Loucy (cell line): ENCODE measurements around the gene POLR3B.

Experiments used
- H2AFZ ChIP-seq: fragments of 200-600 bp; sonication (generic); 2 replicates; pipeline ENCODE4 v1.6.0; 2016; ENCODE audit warnings: antibody characterized with exemption, mild to moderate bottlenecking, low read length, moderate library complexity
- H3F3A ChIP-seq: fragments of 200-600 bp; 2 replicates; pipeline ENCODE4 v1.6.0; 2016; ENCODE audit warnings: antibody characterized with exemption, low read depth, mild to moderate bottlenecking
- H3K27me3 ChIP-seq: fragments of 200-600 bp; sonication (generic); 2 replicates; pipeline ENCODE4 v1.6.1; 2014; ENCODE audit warnings: low read length, mild to moderate bottlenecking; ENCODE audit not compliant: insufficient read depth, poor library complexity, severe bottlenecking
- H3K36me3 ChIP-seq: fragments of 200-600 bp; sonication (generic); 2 replicates; pipeline ENCODE4 v1.6.1; 2016; ENCODE audit warnings: low read length; ENCODE audit not compliant: insufficient read depth
- H3K4me1 ChIP-seq: fragments of 200-600 bp; sonication (generic); 2 replicates; pipeline ENCODE4 v1.5.1; 2014; ENCODE audit warnings: low read length, mild to moderate bottlenecking; ENCODE audit not compliant: insufficient read depth, poor library complexity, severe bottlenecking
- H3K4me2 ChIP-seq: fragments of 200-600 bp; sonication (generic); 2 replicates; pipeline ENCODE4 v1.6.0; 2014; ENCODE audit warnings: antibody characterized with exemption, low read length, low read depth, mild to moderate bottlenecking; ENCODE audit not compliant: poor library complexity, severe bottlenecking
- H3K4me3 ChIP-seq: fragments of 200-600 bp; sonication (generic); 2 replicates; pipeline ENCODE4 v1.5.1; 2014; ENCODE audit warnings: low read length, mild to moderate bottlenecking, mixed read lengths; ENCODE audit not compliant: poor library complexity, severe bottlenecking
- H3K79me2 ChIP-seq: fragments of 200-600 bp; sonication (generic); 2 replicates; pipeline ENCODE4 v1.6.1; 2014; ENCODE audit warnings: low read length; ENCODE audit not compliant: insufficient read depth
- H3K9ac ChIP-seq: fragments of 200-600 bp; sonication (generic); 2 replicates; pipeline ENCODE4 v1.6.0; 2014; ENCODE audit warnings: mild to moderate bottlenecking, low read depth, low read length, moderate library complexity; ENCODE audit not compliant: poor library complexity, severe bottlenecking
- H3K9me2 ChIP-seq: fragments of 200-600 bp; sonication (generic); replicated peaks from 2 replicates; pipeline ENCODE4 v1.6.1; 2016; ENCODE audit warnings: low read depth, low read length, mixed read lengths
- H3K9me3 ChIP-seq: fragments of 200-600 bp; sonication (generic); 2 replicates; pipeline ENCODE4 v1.6.1; 2014; ENCODE audit warnings: mild to moderate bottlenecking, antibody characterized with exemption, low read length, low read depth; ENCODE audit not compliant: insufficient read depth
- H4K20me1 ChIP-seq: fragments of 200-600 bp; sonication (generic); 2 replicates; pipeline ENCODE4 v1.6.0; 2014; ENCODE audit warnings: antibody characterized with exemption, low read length, mild to moderate bottlenecking; ENCODE audit not compliant: insufficient read depth, poor library complexity, severe bottlenecking
- CTCF ChIP-seq: fragments of 200-600 bp; sonication (generic); conservative IDR thresholded peaks from 2 replicates; pipeline ENCODE4 v1.5.1; 2014; ENCODE audit warnings: mild to moderate bottlenecking, antibody characterized with exemption, low read length
- EZH2phosphoT487 ChIP-seq: fragments of 200-600 bp; IDR thresholded peaks from 2 replicates; pipeline ENCODE4 v1.6.1; 2018; ENCODE audit warnings: antibody characterized with exemption, mild to moderate bottlenecking, moderate library complexity, borderline replicate concordance

POLR3B gene

GRCh38 chr12:106342397-106343213 lies 14.9 kb upstream of the POLR3B start:
- no peak overlapping the region for H3K9ac ChIP-seq
- no peaks in the 10 kb centered on the region for H3K9me3 ChIP-seq
- no peaks in the 10 kb centered on the region for H3K9me2 ChIP-seq
- H3K36me3 ChIP-seq: no peaks in the 10 kb centered on the region
- no peak overlapping the region for H2AFZ ChIP-seq
- no peaks in the 10 kb centered on the region for H3F3A ChIP-seq
- no peaks in the 10 kb centered on the region for H3K4me1 ChIP-seq
- H3K4me3 ChIP-seq: no peak overlapping the region
- no peaks in the 10 kb centered on the region for H3K79me2 ChIP-seq
- no peak for TF ChIP-seq EZH2phosphoT487
- TF ChIP-seq CTCF: no peak
- H3K27me3 ChIP-seq: no peaks in the 10 kb centered on the region
- H3K4me2 ChIP-seq: no peak overlapping the region
- no peaks in the 10 kb centered on the region for H4K20me1 ChIP-seq

- Histone ChIP-seq H3K4me3 (no peak overlapping the region), H3K9ac (no peak overlapping the region)
Measured at GRCh38 chr12:106343214-106343528, 14.4 kb upstream of the POLR3B start.

GRCh38 chr12:106344131-106344530 lies 13.4 kb upstream of the POLR3B start:
- Histone ChIP-seq H3K4me3 (no peak overlapping the region), H2AFZ (no peak overlapping the region), H3K4me2 (no peak overlapping the region), H4K20me1 (no peaks in the 10 kb centered on the region), H3K9me2 (no peaks in the 10 kb centered on the region), H3K9me3 (no peaks in the 10 kb centered on the region), H3K4me1 (no peaks in the 10 kb centered on the region), H3F3A (no peaks in the 10 kb centered on the region), H3K36me3 (no peaks in the 10 kb centered on the region), H3K9ac (no peak overlapping the region), H3K79me2 (no peaks in the 10 kb centered on the region), H3K27me3 (no peaks in the 10 kb centered on the region)
- TF ChIP-seq CTCF: no peak
- no peak for TF ChIP-seq EZH2phosphoT487

More at GRCh38 chr12:106343214-106343528, 14.4 kb upstream of the POLR3B start:
- Histone ChIP-seq H2AFZ (no peak overlapping the region), H3K79me2 (no peaks in the 10 kb centered on the region), H3K27me3 (no peaks in the 10 kb centered on the region), H3K9me3 (no peaks in the 10 kb centered on the region), H3K9me2 (no peaks in the 10 kb centered on the region), H3K4me1 (no peaks in the 10 kb centered on the region), H3K36me3 (no peaks in the 10 kb centered on the region), H3K4me2 (no peak overlapping the region), H3F3A (no peaks in the 10 kb centered on the region), H4K20me1 (no peaks in the 10 kb centered on the region)
- no peak for TF ChIP-seq CTCF
- TF ChIP-seq EZH2phosphoT487: no peak
